Effector memory CD4-positive, alpha-beta T cell (primary cell): ENCODE data around the gene IL25.
"Not testable (repeated sequence)": the region's sequence is repeated elsewhere in the genome, so short reads cannot be mapped to it uniquely, and the experiment has no call there.

Experiments
- DNase-seq, 3 donors: peaks; one replicate each; pipeline ENCODE4 v3.0.0-alpha.2; 2020
- H3K27ac ChIP-seq: 2 replicates; pipeline ENCODE4 v1.7.0; 2013; ENCODE audit warnings: mild to moderate bottlenecking, low read length, moderate library complexity; ENCODE audit not compliant: insufficient read depth, poor library complexity, severe bottlenecking
- H3K27me3 ChIP-seq: replicated peaks from 2 replicates; pipeline ENCODE4 v1.7.0; 2013; ENCODE audit warnings: mild to moderate bottlenecking, low read length; ENCODE audit not compliant: insufficient read depth, control insufficient read depth, poor library complexity, severe bottlenecking
- H3K36me3 ChIP-seq: 2 replicates; pipeline ENCODE4 v1.7.0; 2013; ENCODE audit warnings: mild to moderate bottlenecking, low read length, moderate library complexity; ENCODE audit not compliant: control insufficient read depth, insufficient read depth
- H3K4me1 ChIP-seq: 2 replicates; pipeline ENCODE4 v1.7.0; 2013; ENCODE audit warnings: low read length, mild to moderate bottlenecking; ENCODE audit not compliant: control insufficient read depth, insufficient read depth, poor library complexity, severe bottlenecking
- H3K4me3 ChIP-seq: 2 replicates; pipeline ENCODE4 v1.7.0; 2013; ENCODE audit warnings: low read length, low read depth, mild to moderate bottlenecking; ENCODE audit not compliant: insufficient read depth, poor library complexity, severe bottlenecking
- H3K9me3 ChIP-seq: 2 replicates; pipeline ENCODE4 v1.7.0; 2013; ENCODE audit warnings: mild to moderate bottlenecking, low read length, moderate library complexity; ENCODE audit not compliant: control insufficient read depth

The IL25 gene

DNA sequence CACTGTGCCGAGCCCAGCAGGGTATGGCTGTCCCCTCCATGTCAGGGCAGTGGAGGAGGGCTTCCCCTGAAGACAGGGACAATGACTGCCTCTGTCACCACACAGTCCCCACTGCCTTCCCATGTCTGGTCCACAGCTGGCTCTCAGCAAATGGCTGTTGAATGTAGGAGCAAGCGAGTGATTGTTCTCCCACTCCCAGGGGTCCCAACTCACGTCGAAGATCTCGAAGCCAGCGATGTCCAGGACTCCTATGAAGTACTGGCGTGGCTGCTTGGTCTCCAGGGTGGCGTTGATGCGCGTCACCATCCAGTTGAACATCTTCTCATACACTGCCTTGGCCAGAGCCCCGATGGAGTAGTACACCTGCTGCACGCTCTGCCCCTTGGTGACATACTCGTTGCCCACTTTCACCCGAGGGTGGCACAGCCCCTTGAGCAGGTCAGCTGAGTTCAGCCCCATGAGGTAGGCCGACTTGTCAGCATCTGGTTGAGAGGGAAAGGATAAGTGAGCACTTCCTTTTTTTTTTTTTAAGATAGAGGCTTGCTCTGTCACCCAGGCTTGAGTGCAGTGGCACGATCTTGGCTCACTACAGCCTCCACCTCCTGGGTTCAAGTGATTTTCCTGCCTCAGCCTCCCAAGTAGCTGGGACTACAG lies 28.0 kb downstream of the IL25 start:
- H3K4me3 ChIP-seq, DNase-seq, H3K4me1 ChIP-seq, H3K27me3 ChIP-seq, H3K27ac ChIP-seq, H3K36me3 ChIP-seq, H3K9me3 ChIP-seq: not testable (repeated sequence)

DNA sequence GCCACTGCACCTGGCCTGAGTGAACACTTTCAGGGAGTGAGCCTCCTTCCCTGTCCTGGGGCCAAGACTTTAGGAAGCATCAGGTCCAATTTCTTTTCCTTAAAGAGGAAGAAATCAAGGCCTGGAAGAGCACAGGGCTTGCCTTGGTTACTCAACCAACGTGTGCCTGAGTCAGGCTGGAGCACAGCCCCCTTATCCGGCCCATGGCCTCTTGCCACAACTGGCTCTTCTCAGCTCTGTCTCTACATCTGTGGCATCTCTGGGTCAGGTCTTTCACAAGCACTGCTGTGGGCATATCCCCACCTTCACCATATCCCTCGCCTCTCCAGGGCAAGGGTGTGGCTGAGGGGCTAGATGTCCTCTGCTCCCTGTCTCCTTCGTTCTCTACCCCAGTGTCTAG lies 28.7 kb downstream of the IL25 start:
- H3K27me3 ChIP-seq, result no peaks in the 10 kb centered on the region
- no peaks in the 10 kb centered on the region for H3K36me3 ChIP-seq
- no peak for DNase-seq
- no peak overlapping the region for H3K4me3 ChIP-seq
- H3K4me1 ChIP-seq, result no peaks in the 10 kb centered on the region
- H3K9me3 ChIP-seq, result no peaks in the 10 kb centered on the region
- no peak overlapping the region for H3K27ac ChIP-seq

DNA sequence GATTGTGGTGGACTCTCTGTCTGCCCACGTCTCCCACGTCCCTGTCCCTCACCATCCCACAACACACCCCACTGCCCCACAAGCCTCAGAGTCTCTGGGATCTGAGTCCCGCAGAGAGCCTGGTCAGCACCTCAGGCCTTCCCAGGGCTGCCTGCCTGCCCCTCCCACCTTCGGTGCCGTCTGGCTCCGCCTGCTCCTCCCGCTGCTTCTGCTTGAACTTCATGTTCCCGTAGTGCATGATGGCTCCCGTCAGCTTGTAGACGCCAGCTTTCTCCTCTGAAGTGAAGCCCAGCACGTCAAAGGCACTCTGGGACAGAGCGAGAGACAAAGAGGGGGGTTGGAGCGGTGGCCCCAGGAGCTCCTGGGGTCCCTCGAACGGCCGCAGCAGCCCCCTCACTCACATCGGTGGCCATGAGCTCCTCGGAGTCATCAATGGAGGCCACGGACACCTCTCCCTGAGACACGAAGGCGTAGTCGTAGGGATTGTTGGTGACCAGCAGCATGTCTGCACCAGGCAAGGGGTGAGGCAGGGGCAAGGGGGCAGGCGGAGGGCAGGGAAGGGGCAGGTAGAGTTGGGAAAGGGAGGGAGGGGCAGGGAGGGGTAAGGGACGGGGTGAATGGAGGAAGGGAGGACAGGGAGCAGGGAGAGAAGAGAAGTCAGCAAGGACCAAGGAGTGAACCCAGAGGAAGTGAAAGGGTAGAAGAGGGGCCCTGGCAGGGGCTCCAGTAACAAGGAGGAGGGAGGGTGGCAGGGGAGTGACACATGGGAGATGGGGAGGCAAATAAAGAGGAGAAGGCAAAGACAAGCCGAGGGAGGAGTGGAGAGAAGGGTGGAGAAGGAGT lies 29.9 kb downstream of the IL25 start:
- H3K27ac ChIP-seq, result no peak overlapping the region
- H3K9me3 ChIP-seq, result no peaks in the 10 kb centered on the region
- DNase-seq, result no peak
- H3K27me3 ChIP-seq, result no peaks in the 10 kb centered on the region
- H3K4me1 ChIP-seq, result no peaks in the 10 kb centered on the region
- no peaks in the 10 kb centered on the region for H3K36me3 ChIP-seq
- no peak overlapping the region for H3K4me3 ChIP-seq

DNA sequence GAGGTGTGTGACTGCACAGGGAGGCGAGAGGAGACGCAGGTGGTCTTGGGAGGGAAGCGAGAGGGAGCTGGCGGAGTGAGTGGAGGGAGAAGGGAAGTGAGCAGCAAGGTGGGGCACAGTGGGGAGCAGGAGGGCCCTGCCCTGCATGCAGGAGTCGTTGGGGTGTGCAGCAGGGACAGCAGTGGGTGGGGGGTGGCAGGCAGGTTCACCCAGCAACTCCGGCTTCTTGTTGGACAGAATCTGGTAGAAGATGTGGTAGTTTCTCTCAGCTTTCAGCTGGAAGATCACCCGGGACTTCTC lies 30.5 kb downstream of the IL25 start:
- H3K4me1 ChIP-seq, result no peaks in the 10 kb centered on the region
- no peak overlapping the region for H3K27ac ChIP-seq
- H3K27me3 ChIP-seq, result no peaks in the 10 kb centered on the region
- no peak for DNase-seq
- H3K4me3 ChIP-seq, result no peak overlapping the region
- no peaks in the 10 kb centered on the region for H3K36me3 ChIP-seq
- H3K9me3 ChIP-seq, result no peaks in the 10 kb centered on the region

DNA sequence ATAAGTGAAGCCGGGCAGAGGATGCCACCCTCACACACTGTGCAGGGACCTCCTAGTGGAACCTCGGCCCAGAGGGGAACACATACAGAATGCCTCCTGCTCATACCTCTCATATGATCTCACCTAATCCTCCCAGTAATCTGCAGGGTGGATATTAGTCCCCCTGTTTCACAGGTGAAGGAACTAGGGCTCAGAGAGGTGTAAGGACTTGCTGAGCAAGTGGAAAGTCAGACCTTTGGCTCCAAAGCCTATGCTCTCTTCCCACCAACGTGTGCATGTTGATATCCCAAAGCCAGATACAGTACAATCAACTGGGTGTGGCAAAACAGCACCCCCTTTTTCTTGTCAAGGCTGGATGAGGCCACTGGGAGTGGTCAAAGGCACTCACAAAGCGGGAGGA lies 31.3 kb downstream of the IL25 start:
- no peak for DNase-seq
- Histone ChIP-seq H3K4me3 (no peak overlapping the region), H3K27ac (no peak overlapping the region), H3K36me3 (no peaks in the 10 kb centered on the region), H3K27me3 (no peaks in the 10 kb centered on the region), H3K9me3 (no peaks in the 10 kb centered on the region), H3K4me1 (no peaks in the 10 kb centered on the region)

DNA sequence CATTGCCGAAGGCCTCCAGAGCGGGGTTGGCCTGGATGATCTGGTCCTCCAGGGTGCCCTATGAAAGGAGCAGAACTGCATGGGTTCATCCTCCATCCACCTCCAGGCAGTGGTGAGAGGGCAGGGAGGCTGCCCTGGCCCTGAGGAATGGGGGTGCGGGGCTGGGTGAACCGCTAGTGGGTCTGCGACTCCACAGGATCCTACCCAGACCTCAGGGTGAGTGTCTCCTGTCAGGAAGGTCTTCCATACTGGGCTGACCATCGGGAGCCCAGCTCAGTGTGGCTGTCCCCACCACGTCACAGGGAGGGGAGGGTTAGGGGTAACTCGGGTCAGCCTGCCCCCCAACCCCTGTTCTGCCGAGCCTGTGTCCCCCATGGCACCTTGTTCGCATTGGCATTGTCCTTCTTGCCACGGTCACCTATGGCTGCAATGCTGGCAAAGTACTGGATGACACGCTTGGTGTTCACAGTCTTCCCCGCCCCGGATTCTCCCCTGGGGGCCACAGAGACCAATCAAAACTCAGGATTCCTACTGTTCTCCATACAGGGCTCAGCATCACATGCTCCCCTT lies 31.8 kb downstream of the IL25 start:
- Histone ChIP-seq H3K27ac (no peak overlapping the region), H3K9me3 (no peaks in the 10 kb centered on the region), H3K27me3 (no peaks in the 10 kb centered on the region), H3K36me3 (no peaks in the 10 kb centered on the region), H3K4me1 (no peaks in the 10 kb centered on the region), H3K4me3 (no peak overlapping the region)
- no peak for DNase-seq

DNA sequence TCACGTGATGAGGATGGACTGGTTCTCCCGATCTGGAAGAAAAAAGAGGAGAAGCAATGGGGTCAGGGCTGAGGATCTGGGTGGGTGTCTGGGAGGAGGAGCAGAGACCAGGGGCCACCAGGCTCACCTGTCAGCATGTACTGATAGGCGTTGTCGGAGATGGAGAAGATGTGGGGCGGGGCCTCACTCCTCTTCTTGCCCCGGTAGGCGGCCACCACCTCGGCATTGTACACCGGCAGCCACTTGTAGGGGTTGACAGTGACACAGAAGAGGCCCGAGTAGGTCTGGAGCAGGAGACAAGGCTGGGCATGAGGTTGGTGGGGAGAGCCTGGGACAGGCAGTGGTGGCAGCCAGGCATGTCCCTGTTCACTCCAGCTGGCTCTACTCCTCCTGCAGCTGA lies 32.5 kb downstream of the IL25 start:
- H3K27ac ChIP-seq, result no peak overlapping the region
- H3K9me3 ChIP-seq, result no peaks in the 10 kb centered on the region
- H3K4me3 ChIP-seq, result no peak overlapping the region
- H3K4me1 ChIP-seq, result no peaks in the 10 kb centered on the region
- no peak for DNase-seq
- H3K36me3 ChIP-seq, result no peaks in the 10 kb centered on the region
- no peaks in the 10 kb centered on the region for H3K27me3 ChIP-seq

DNA sequence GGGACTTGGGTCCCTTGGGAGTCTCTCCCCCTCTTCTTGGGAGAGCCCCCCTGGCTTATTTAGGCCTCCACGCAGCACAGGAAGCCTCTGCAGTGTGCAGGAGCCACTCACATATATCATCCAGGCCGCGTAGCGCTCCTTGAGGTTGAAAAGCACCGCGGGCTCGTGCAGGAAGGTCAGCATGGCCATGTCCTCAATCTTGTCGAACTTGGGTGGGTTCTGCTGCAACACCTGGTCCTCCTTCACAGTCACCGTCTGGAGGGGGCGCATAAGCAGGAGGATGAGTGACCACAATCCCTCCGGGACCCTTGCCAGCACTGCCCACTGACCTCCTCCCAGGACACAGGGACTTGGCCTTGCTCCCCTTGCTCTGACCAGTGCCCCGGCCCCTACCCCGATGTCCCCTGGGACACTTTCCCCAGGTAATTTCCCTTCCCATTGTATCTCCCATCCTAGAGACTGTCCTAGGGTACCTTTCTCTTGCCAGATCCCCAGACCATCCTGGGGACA lies 33.0 kb downstream of the IL25 start:
- no peak for DNase-seq
- Histone ChIP-seq H3K27ac (no peak overlapping the region), H3K27me3 (no peaks in the 10 kb centered on the region), H3K4me1 (no peaks in the 10 kb centered on the region), H3K4me3 (no peak overlapping the region), H3K36me3 (no peaks in the 10 kb centered on the region), H3K9me3 (no peaks in the 10 kb centered on the region)

DNA sequence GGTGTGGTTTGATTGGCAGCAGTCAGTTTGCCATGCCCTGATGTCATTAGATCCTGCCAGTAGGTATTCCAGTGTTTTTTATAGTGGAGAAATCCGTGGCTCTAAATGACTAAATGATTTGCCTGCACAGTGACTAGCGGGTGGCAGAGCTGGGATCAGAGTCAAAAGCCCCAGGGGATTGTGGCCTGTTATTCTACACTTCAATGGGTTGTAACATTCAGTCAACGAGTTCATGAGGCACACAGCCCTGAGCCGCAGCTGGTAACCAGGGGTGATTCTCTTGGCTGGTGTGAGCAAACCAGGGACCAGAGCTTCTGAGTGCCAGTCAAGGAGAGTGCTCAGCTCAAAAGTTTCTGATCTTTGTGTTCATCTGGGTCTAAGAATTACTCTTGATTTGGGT lies 33.6 kb downstream of the IL25 start:
- Histone ChIP-seq H3K9me3 (no peaks in the 10 kb centered on the region), H3K4me1 (no peaks in the 10 kb centered on the region), H3K27me3 (no peaks in the 10 kb centered on the region), H3K27ac (no peak overlapping the region), H3K4me3 (no peak overlapping the region), H3K36me3 (no peaks in the 10 kb centered on the region)
- no peak for DNase-seq

DNA sequence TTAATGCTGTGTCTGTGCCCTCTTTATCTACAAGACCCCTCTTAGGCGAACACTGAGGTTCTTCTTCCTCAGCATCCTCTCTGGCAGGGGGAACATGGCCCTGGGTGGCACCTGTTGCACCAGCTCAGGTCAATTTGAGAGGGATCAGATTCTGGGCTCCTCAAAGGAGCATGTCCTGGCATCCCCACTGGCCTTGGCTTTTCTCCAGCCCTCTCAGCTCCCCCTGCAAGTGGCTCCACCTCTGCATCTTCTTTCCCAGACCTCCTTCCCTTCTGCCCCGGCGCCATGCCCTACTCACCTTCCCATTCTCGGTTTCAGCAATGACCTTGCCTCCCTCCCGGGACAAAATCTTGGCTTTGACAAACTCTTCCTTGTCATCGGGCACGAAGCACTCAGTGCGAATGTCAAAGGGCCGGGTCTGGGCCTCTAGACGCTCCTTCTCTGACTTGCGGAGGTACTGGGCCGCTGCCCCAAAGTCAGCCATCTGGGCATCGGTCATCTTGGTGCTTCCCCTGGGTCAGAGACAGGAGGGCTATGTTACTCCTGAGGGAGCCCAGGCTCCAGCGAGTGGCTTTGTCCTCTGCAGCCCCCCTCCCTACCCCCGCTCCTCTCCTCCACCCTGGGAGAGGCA lies 34.2 kb downstream of the IL25 start:
- no peak overlapping the region for H3K27ac ChIP-seq
- H3K36me3 ChIP-seq, result no peaks in the 10 kb centered on the region
- no peaks in the 10 kb centered on the region for H3K9me3 ChIP-seq
- no peaks in the 10 kb centered on the region for H3K27me3 ChIP-seq
- H3K4me1 ChIP-seq, result no peaks in the 10 kb centered on the region
- no peak for DNase-seq
- H3K4me3 ChIP-seq, result no peak overlapping the region
